Mammary epithelial cell (primary cell): ENCODE data around the gene DYNC1H1.

ENCODE experiments used
- CTCF ChIP-seq, 2 donors: IDR thresholded peaks in 1 of 2; conservative IDR thresholded peaks in 1 of 2; 2 replicates each; pipeline ENCODE4 v1.5.1; 2011 to 2012; ENCODE audit warnings: inconsistent platforms in 2 of 2, low read length in 2 of 2, mild to moderate bottlenecking in 2 of 2, control low read depth in 1 of 2, low read depth in 1 of 2; ENCODE audit not compliant: insufficient read depth in 1 of 2; ENCODE audit errors: extremely low read depth in 1 of 2
- EZH2 ChIP-seq: IDR thresholded peaks from 2 replicates; pipeline ENCODE4 v1.6.1; 2012; ENCODE audit warnings: low read length, inconsistent platforms, borderline replicate concordance

GRCh38 chr14:102086709-102086971 is 122.3 kb downstream of the DYNC1H1 start:
- TF ChIP-seq CTCF (conservative IDR thresholded peaks at IDR 0.05 in 1 of 2, IDR thresholded peaks at IDR 0.05 in 1 of 2; ENCODE audit: extremely low read depth in 1 of 2, insufficient read depth in 1 of 2, low read depth in 1 of 2, low read length in 2 of 2) (no peak), EZH2 (no peak)
